Stimulated activated CD4-positive, alpha-beta T cell treated with anti-CD3 and anti-CD28 coated beads, Interleukin-12 subunit alpha, Interleukin-12 subunit beta, amount 100 ng/mL, for 24 hours (primary cell): ENCODE measurements around the gene PCOLCE2.

ENCODE experiments used
- DNase-seq, 2 experiments: peaks; one replicate each; pipeline ENCODE4 v3.0.0-alpha.2; 2020; ENCODE audit warnings: low read depth in 2 of 2

PCOLCE2 gene, protein sequence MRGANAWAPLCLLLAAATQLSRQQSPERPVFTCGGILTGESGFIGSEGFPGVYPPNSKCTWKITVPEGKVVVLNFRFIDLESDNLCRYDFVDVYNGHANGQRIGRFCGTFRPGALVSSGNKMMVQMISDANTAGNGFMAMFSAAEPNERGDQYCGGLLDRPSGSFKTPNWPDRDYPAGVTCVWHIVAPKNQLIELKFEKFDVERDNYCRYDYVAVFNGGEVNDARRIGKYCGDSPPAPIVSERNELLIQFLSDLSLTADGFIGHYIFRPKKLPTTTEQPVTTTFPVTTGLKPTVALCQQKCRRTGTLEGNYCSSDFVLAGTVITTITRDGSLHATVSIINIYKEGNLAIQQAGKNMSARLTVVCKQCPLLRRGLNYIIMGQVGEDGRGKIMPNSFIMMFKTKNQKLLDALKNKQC

DNA sequence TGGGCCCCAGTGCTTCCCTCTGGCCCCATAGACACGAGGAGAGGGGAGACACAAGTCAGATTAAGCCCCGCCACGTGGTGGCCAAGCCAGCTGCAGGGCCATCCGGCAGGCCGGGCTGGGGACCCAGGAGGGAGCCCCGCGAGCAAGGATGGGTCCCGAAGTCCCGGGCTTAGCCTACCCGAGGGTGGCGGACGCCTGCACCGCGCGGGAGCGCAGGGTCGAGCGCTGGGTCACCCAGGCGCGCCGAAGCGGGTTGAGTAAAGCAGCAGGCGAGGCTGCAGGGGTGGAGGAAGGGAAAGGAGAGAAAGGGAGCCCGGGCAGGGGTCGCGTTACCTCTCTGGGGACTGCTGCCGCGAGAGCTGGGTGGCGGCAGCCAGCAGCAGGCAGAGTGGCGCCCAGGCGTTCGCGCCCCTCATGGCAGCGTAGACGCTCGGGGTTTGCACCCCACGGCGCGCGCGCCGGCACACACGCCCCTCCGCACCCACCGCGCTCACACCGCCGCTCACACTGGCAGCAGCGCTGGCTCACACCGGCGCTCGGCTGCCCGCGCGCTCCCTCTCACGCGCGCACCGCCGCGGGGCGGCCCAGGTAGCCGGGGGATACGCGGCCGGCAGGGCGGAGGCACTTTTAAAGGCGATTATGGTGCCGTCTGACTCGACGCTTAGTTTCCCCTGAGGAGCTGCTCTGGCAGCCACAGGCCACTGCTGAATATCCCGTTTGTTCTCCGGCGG, at the start of gene PCOLCE2:
PCOLCE2 (minus strand) TSS at position 603 of the 731 bp plus-strand sequence; CDS start at position 416, 187 bp downstream.
- DNase-seq: peak in 1 of 2 experiments; percentile 2

DNA sequence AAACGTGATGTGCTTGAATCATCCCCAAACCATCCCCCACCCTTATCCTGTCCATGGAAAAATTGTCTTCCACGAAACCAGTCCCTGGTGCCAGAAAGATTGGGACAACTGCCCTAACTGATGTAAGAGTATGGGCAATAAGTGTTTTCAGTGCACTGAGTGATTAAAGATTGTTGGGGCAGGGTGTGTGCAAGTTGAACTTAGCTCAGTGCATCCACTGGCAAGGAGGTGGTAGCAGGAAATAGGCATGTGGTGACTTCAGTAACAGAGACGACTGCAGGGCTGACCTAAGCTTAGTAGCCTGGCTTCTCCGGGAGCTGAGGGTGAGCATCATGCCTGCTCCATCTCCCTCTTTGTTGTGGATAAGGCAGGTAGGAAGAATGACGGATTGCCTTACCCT, 47.1 kb upstream of the PCOLCE2 start:
- DNase-seq: no peak

DNA sequence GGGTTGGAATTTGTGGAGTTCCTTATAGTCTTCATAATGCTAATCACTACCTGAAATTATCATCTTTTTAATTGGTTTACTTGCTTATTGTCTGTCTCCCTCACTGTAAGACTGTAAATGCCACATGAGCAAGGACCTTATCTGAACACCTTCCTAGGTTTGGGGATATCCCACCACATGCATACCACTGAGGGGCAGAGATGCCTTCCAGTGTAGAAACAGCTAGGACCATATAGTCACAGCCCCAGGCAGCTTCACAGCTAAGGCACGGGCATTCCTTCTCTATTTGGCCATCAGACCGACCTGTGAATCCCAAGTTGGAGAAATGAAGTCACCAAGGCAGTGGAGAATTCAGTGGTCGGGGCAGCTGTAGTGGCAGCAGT, 46.0 kb upstream of the PCOLCE2 start:
- no peak for DNase-seq

DNA sequence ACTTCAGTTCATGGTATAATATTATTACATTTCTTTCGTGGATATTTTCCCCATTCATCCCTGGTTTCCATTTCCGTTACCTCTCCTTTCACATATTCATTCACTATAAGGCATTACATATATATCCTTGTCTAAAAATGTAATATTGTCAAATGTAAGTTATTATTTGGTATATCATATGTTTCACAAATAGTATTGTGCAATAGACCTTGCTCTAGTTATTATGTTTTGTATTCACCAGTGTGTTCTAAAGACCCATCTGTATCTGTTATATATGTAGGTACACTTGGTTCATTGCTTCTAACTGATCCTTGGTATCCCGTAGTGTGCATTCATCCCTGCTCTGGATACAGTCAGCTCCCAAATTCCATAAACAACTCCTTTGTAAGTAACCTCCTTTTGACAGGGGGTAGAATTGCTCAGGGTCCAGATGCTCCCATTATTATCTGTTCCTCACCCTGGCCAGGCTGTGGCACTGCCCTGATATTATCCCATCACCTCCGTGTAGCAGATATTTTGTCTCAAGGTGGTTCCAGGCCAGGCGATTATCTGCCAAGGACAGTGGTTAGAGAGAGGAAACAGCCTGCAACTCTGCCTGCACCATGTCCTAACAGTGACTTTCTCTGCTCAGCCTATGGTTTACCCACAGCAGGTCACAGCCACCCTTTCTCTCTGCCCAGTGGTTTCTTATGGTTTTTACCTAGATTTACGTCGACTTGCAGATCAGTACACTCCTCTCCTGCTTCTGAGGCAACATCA, 45.4 kb upstream of the PCOLCE2 start:
- DNase-seq: no peak

DNA sequence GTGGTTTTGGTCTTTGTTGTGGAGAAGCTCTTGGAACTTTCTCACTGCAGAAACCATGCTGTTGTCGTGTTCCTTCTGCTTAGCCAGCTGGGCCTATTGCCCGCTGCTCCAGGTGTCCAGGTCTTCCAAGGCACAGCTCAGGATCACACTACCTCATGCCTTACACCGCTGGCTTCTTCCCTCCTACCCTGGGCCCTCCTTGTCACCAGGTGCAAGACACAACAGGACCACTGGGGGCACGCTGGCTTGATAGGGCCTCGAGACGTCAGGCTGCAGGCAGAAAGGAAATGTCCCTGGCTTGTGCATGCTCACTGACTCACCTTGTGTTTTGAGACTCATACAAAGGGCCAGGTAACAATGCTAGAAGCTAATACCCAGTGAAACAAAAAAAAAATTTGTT, 42.3 kb upstream of the PCOLCE2 start:
- peak in 1 of 2 experiments; percentile 3 for DNase-seq

DNA sequence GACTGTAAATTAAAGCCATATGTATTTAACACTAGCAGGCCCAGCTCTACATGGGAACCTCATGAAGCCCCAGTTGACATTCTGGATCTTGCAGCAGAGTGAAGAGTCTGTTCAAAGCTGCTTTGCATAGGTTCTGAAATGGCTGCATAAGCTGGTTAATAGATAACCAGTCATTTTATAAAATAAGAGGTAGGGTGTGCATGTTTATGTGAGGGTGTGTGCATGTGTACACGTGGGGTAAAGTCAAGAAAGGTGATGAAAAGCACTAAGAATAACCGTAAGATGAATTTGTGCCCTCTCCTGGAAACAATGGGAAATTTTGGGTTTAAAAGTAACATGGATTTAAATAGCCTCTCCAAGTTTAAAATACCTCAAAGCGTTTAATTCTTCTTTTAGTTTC, 41.6 kb upstream of the PCOLCE2 start:
- no peak for DNase-seq

DNA sequence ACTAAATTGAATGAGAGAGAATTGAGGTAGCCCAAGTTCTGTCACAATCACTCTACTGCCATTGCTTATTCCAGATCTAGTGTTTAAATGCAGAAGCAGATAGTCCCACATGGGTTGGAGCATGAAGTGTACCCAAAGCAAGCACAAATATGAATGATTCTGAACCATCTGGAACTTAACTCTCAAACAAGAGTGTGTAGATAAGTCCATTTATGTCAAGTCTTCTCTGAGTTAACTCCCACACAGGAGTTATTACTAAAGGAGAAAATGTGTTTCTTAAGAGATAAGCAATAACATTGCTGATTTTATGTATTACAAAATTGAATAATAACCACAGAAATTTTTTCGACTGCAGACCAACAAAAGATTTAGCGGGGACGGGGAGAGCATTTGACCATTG, 41.0 kb upstream of the PCOLCE2 start:
- no peak for DNase-seq

DNA sequence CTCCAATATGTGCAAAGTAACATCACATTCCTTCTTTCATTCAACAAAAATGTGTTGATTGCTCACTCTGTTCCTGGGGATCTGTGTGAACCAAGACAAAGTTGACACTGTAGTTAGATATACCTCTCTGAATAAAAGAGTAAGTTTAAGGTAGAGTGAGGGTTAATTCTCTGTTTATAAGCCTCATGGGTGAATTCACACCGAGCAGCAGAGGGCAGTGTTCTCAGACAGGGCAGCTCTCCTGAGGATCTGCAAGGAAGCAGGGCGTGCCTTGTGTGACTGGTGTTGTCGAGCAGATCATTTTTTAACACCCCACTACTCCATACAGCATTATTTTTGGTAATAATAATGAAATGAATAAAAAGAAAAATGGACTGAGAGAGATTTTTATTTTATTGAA, 40.2 kb upstream of the PCOLCE2 start:
- DNase-seq: peak in 1 of 2 experiments; percentile 38

DNA sequence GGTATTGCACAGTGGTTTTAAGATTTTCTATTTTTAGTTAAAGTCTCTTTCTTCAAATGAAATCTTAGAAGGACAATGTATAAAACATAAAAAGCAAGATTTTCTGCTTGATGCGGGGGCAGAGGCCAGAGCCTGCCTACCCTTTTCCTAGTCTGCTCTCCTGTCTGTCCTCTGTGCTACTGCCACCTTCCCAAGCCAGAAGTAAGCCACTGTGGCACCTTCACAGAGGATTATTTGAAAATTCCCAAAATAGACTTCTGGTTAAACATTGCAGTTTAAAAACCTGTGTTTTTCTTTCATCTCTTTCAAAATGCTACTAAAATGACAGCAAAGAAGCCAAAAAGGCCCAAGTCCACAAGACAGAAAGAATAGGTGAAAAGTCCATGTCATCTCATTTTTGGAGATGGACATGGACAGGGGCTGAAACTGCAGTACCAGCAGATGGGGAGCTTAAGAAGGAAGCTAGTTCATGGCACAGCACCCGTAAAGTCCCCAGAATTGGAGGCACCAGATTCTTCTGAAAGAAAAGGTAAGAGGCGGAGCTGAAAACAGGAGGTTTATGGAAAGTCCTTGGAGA, 37.6 kb upstream of the PCOLCE2 start:
- DNase-seq: no peak

DNA sequence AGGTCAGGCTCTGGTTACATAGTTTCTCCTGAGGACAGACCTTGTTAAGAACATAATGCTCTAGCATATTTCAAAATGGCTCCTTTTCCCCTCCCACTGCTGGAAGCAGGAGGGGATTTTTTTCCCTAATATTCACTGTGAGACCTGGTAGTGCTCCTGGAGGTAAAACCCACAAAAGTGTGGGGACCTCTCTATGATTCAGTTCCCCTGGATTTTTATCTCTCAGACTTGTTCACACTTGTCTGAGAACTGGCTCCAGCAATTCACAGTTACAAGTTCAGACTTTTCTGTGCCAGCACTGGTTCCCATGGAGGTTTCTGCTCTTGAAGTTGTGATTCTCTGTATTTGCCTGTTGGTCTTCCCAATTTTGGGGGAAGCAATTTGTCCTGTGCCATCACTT, 36.3 kb upstream of the PCOLCE2 start:
- DNase-seq: no peak

DNA sequence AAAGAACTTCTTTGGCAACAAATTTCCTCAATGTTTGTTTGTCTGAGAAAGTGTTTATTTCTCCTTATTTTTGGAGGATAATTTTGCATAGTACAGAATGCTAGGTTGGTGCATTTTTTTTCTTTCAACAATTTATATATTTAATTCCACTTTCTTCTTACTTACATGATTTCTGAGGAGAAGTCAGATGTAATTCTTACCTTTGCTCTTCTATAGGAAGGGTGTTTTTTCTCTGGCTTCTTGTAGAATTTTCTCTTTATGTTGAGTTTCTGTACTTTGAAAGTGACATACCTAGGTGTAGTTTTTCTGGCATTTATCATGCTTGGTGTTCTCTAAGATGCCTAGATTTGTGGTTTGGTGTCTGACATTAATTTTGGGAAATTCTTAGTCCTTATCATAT, 34.8 kb upstream of the PCOLCE2 start:
- no peak for DNase-seq

DNA sequence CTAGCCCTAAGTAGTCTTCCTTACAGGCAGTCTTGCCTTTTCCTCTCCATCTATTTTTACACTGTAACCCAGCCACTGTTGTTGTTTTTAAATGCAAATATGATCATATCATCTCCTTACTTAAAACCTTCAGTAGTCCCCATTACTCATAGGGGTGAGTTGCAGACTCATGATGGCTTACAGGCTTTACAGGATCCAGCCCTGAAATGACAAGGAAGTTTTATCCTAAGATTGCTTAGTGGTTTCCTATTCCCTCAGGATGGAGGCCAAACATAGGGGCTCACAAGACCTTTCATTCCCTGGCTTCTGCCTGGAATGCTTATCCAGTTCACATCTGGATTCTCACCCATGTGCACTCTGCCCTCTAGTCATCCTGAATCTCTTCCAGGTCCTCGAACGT, 27.7 kb upstream of the PCOLCE2 start:
- no peak for DNase-seq

DNA sequence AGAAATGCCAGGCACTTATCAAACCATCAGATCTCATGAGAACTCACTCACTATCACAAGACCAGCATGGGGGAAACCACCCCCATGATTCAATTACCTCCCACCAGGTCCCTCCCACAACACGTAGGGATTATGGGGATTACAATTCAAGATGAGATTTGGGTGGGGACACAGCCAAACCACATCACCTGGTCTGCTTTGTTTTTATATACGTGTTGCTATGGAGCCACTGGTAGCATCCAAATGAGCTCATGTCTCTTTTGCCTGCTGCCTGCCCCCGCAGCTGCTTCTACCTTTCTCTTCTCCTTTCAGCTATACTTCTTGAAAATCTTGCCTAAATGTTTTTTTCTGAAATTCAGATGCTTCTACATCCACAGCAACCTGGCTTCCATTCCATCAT, 26.8 kb upstream of the PCOLCE2 start:
- DNase-seq: no peak

DNA sequence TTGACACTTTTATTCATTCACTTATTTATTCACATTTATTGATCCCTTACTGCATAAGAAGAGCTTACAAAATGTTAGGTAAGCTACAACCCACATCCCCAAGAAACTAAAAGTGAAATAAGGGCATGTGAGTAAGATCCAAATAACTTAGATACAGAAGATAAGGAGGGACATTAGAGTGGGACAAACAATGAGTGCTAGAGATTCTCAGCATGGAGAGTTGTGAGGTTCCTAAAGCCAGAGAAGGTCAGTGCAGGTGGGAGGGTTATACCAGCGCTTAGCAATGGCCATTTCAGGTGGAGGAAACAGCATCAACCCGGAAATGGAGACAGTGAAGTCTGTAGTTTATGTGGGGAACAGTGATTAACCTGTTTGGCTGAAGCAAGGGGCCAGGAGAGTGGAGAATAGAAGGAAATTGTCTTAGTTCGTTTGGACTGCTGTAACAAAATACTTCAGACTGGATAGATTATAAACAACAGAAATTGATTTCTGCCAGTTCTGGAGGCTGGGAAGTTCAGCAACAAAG, 25.5 kb upstream of the PCOLCE2 start:
- no peak for DNase-seq

DNA sequence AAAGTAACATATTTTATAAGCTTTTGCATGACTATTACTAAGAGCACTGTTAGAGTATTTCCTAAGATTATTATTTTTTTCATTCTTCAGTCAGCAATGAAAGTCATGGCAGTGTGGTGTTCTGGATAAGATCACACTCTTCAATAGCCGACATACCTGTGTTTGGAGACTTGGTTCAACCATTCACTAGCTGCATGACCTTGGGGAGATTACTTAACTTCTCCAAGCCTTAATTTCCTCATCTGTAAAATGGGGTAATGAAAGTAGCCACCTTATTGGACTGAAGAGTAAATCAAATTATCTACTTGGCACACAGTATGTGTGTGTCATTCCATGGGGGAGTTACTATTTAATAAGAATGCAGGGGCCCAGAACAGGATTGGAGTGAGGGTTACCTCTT, 24.5 kb upstream of the PCOLCE2 start:
- no peak for DNase-seq

DNA sequence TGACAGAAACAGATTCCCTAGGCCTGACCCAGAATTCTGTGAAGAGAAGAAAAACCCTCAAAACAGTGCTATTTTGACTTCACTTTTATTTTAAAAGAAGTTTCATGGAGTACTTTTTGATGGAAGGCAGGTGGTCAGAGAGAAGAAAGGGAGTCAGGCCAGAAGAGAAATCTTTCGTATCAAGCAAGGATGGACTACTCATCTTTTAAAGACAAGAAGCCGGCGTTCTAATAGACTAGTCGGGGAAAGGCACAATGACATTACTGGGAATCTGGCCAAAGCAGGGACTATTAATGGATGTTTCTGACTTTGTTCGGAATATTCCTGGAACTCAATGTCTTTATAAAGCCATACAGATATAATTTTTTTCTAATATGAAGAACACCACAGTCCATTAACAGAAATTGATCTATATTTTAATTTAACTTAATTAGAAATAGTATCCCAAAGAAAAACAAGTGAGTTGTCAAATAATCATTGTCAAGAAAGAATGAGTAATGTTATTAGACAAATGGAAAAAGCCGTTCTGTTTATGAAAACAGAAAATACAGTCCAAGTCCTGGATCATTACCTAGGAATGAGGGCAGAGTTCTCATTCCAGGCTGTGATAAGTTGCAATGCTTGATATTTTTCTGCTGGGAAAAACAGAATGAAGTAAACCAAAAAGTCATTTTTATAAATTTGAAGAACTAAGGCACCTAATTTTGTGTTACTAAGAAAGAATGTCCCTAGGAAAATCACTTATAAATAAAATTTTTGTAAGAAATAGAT, 23.7 kb upstream of the PCOLCE2 start:
- no peak for DNase-seq

DNA sequence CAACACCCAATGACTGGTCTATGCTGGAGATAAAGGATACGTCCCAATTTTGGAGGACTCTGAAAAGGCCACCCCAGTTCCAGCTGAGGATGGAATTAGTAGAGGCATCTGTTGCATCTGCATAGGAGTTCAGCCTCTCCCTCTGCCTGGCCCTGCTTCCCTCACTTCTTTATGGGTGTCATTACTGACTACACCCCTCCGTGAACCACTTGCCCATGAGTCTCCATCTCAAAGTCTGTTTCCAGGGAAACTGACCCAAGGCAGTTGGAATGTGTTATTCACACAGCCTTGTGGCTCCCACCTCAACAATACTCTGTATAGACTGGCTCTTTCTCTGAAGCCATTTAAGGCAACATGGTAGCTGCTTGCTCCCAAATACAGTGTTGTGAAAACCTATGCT, 21.4 kb upstream of the PCOLCE2 start:
- no peak for DNase-seq

DNA sequence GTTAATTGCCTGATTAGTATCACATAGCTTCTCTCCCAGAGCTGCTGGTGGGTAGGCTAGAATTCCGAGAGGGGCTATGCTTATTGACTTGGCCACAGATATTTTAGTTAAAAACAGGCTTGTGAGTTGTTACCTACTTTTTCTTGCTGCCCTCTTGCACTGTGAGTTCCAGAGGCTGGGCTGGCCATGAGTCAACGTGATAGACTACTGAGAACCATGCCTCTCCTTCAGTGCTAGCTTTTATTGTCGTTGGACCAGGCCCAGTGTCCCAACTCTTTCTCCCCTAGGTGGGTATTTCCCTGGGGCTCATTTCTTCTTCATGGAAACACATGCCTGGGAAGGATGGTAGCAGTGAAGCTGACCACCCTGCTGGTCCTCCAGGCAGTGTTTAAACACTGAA, 20.4 kb upstream of the PCOLCE2 start:
- DNase-seq: no peak

DNA sequence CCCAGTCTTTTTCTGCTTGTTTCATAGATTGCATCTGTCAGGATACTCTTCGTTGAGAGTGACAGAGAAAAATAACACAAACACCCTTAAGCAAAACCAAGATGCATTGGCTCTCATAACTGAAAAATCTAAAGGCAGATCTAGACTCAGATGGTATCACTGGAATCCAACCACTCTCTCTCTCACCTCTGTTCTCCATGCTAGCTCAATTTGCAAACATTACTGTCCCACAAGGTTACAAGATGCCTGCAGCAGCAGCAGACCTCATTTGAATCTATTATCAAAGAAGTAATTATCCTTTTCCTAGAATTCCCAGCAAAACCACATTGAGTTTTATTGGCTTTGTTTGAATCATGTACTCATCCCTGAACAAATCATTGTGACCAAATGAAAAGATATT, 19.1 kb upstream of the PCOLCE2 start:
- DNase-seq: no peak

DNA sequence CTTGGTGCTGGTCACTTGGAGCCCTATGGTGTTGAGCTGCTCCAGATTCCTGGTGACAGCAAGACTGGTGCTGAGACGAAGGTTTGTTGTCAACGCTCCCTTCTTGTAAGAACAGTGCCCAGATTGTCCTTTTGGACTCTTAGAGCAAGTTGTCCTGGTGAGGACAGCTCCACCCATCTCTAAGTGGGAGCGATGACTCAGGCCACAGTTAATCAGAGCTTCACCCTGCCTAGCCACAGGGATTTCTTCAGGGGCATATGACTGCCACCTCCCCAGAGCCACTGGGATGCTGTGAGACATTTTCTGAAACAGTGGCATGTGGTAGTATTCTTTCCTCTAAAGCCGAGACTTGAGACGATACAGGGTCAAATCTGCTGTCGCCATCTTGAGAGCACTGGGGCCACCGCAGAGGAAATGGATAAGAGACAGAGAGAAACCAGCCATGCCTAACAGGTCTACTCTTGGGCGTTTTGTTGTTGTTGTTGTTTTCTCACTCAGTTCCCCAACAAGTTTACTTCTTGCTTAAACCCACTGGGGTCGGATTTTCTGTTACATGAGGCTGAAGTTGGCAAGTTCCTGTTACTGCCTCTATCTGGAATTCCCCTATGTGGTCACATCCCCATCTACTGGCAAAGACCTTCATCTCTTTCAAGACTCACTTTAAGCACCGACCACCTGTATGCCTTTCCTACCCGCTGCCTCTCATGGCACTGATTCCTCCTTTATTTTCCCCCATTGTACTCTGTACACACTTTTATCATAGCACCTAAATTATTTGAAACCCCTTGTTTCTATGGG, 16.0 kb upstream of the PCOLCE2 start:
- no peak for DNase-seq
